Neural progenitor cell (in vitro differentiated cells): ENCODE results near the gene CMTM1. TPM values are rescaled to one million over a fixed set of nuclear protein-coding genes. Genes with fewer than 3 reads are reported as not detected.

Source experiments
- DNase-seq: peaks from one replicate; pipeline ENCODE4 v3.0.0-alpha.2; 2016; ENCODE audit warnings: low spot score
- H2AFZ ChIP-seq: fragments of 200-600 bp; sonication (generic); replicated peaks from 2 replicates; pipeline ENCODE4 v1.6.1; 2016; ENCODE audit warnings: antibody characterized with exemption
- H3F3A ChIP-seq: fragments of 200-600 bp; sonication (generic); 2 replicates; pipeline ENCODE4 v1.6.1; 2016; ENCODE audit warnings: antibody characterized with exemption, low read depth
- H3K27ac ChIP-seq: fragments of 200-600 bp; sonication (generic); 2 replicates; pipeline ENCODE4 v1.5.1; 2016; ENCODE audit warnings: mild to moderate bottlenecking
- H3K27me3 ChIP-seq: fragments of 200-600 bp; sonication (generic); 2 replicates; pipeline ENCODE4 v1.6.1; 2016; ENCODE audit warnings: mild to moderate bottlenecking, moderate library complexity
- H3K36me3 ChIP-seq: fragments of 200-600 bp; sonication (generic); 2 replicates; pipeline ENCODE4 v1.5.1; 2016
- H3K4me1 ChIP-seq: fragments of 200-600 bp; sonication (generic); 2 replicates; pipeline ENCODE4 v1.6.1; 2016; ENCODE audit warnings: mixed run types
- H3K4me2 ChIP-seq: fragments of 200-600 bp; sonication (generic); 2 replicates; pipeline ENCODE4 v1.6.1; 2016
- H3K4me3 ChIP-seq: fragments of 200-600 bp; sonication (generic); 2 replicates; pipeline ENCODE4 v1.5.1; 2016
- H3K79me2 ChIP-seq: fragments of 200-600 bp; sonication (generic); 2 replicates; pipeline ENCODE4 v1.6.1; 2016; ENCODE audit warnings: low read depth
- H3K9ac ChIP-seq: fragments of 200-600 bp; sonication (generic); 2 replicates; pipeline ENCODE4 v1.6.1; 2016
- H3K9me3 ChIP-seq: fragments of 200-600 bp; sonication (generic); 2 replicates; pipeline ENCODE4 v1.5.1; 2016; ENCODE audit warnings: low read depth
- H4K20me1 ChIP-seq: fragments of 200-600 bp; sonication (generic); 2 replicates; pipeline ENCODE4 v1.6.1; 2016; ENCODE audit warnings: low read depth
- H3K27ac Mint-ChIP-seq: 3 replicates; pipeline ENCODE4 v1.8.0; 2021; ENCODE audit warnings: mixed read lengths
- H3K27me3 Mint-ChIP-seq: 2 replicates; pipeline ENCODE4 v1.8.0; 2022; ENCODE audit warnings: low read depth, mild to moderate bottlenecking, inconsistent platforms, moderate library complexity, mixed read lengths; ENCODE audit not compliant: insufficient read depth
- H3K36me3 Mint-ChIP-seq: 3 replicates; pipeline ENCODE4 v1.8.0; 2021; ENCODE audit warnings: mixed read lengths
- H3K4me1 Mint-ChIP-seq: 3 replicates; pipeline ENCODE4 v1.8.0; 2021; ENCODE audit warnings: mixed read lengths
- H3K4me3 Mint-ChIP-seq: 3 replicates; pipeline ENCODE4 v1.8.0; 2021; ENCODE audit warnings: mild to moderate bottlenecking, moderate library complexity, mixed read lengths
- H3K9me3 Mint-ChIP-seq: 3 replicates; pipeline ENCODE4 v1.8.0; 2020; ENCODE audit warnings: mixed read lengths
- CTCF ChIP-seq: fragments of 200-600 bp; sonication (generic); IDR thresholded peaks from 2 replicates; pipeline ENCODE4 v1.5.1; 2017; ENCODE audit warnings: antibody characterized with exemption, mild to moderate bottlenecking
- EZH2 ChIP-seq: fragments of 200-600 bp; sonication (generic); IDR thresholded peaks from 2 replicates; pipeline ENCODE4 v1.6.1; 2017; ENCODE audit warnings: antibody characterized with exemption, mild to moderate bottlenecking, moderate library complexity
- EZH2phosphoT487 ChIP-seq: fragments of 200-600 bp; sonication (generic); IDR thresholded peaks from 2 replicates; pipeline ENCODE4 v1.6.1; 2017; ENCODE audit warnings: antibody characterized with exemption
- total RNA-seq: library from RNA; depleted of rRNA; stranded (reverse); fragments of >200 nt; gene quantifications from 2 replicates; pipeline ENCODE4 v1.2.3, GENCODE V29; 2015; ENCODE audit warnings: low replicate concordance

CMTM1 gene
- total RNA-seq, 1 donor from 2014 or later = not detected

GRCh38 chr16:66614161-66614802 lies 48.0 kb downstream of the CMTM1 start:
- Histone ChIP-seq H3K4me2 (no peak overlapping the region), H3K4me3 (no peak overlapping the region), H3K4me1 (peaks cover 12% of the 10 kb centered on the region), H4K20me1 (peaks cover 16% of the 10 kb centered on the region), H3K79me2 (peaks cover 6% of the 10 kb centered on the region), H3K9ac (no peak overlapping the region), H3K9me3 (no peaks in the 10 kb centered on the region), H3K27ac (peak overlapping the region; percentile 58), H3K36me3 (peaks cover 10% of the 10 kb centered on the region), H2AFZ (no peak overlapping the region), H3F3A (peaks cover 24% of the 10 kb centered on the region), H3K27me3 (no peaks in the 10 kb centered on the region)
- DNase-seq = no peak
- TF ChIP-seq EZH2phosphoT487 (no peak), EZH2 (no peak), CTCF (no peak)
- Mint-ChIP-seq H3K27ac (no peak overlapping the region), H3K36me3 (peaks cover 40% of the 10 kb centered on the region), H3K9me3 (no peaks in the 10 kb centered on the region), H3K4me1 (peaks cover 15% of the 10 kb centered on the region), H3K27me3 (peaks cover 6% of the 10 kb centered on the region), H3K4me3 (no peak overlapping the region)

GRCh38 chr16:66616169-66616568 lies 49.9 kb downstream of the CMTM1 start:
- Histone ChIP-seq H3K79me2 (no peaks in the 10 kb centered on the region), H3K9ac (no peak overlapping the region), H3K4me1 (peaks cover 12% of the 10 kb centered on the region), H3K4me3 (no peak overlapping the region), H3K27me3 (no peaks in the 10 kb centered on the region), H3K36me3 (peaks cover 10% of the 10 kb centered on the region), H4K20me1 (peaks cover 5% of the 10 kb centered on the region), H3K27ac (no peak overlapping the region), H3K9me3 (no peaks in the 10 kb centered on the region), H2AFZ (no peak overlapping the region), H3F3A (peaks cover 24% of the 10 kb centered on the region), H3K4me2 (no peak overlapping the region)
- Mint-ChIP-seq H3K27ac (no peak overlapping the region), H3K9me3 (no peaks in the 10 kb centered on the region), H3K4me3 (no peak overlapping the region), H3K36me3 (peaks cover 33% of the 10 kb centered on the region), H3K4me1 (peaks cover 27% of the 10 kb centered on the region), H3K27me3 (peaks cover 3% of the 10 kb centered on the region)
- no peak for DNase-seq
- no peak for TF ChIP-seq EZH2phosphoT487
- TF ChIP-seq CTCF = no peak
- TF ChIP-seq EZH2 = no peak

- Histone ChIP-seq H3K9ac (no peak overlapping the region), H3K79me2 (no peaks in the 10 kb centered on the region), H3K27me3 (no peaks in the 10 kb centered on the region), H3K4me2 (peak overlapping the region; percentile 18), H3K36me3 (peaks cover 10% of the 10 kb centered on the region), H4K20me1 (peaks cover 5% of the 10 kb centered on the region), H3K9me3 (no peaks in the 10 kb centered on the region), H3K27ac (no peak overlapping the region), H3K4me1 (peaks cover 12% of the 10 kb centered on the region), H3F3A (peaks cover 24% of the 10 kb centered on the region), H2AFZ (no peak overlapping the region), H3K4me3 (no peak overlapping the region)
- no peak overlapping the region for H3K4me3 Mint-ChIP-seq
- peaks cover 30% of the 10 kb centered on the region for H3K36me3 Mint-ChIP-seq
- H3K27ac Mint-ChIP-seq = no peak overlapping the region
- peaks cover 3% of the 10 kb centered on the region for H3K27me3 Mint-ChIP-seq
- peaks cover 27% of the 10 kb centered on the region for H3K4me1 Mint-ChIP-seq
- no peak for DNase-seq
- TF ChIP-seq CTCF (no peak), EZH2phosphoT487 (no peak), EZH2 (no peak)
- H3K9me3 Mint-ChIP-seq = no peaks in the 10 kb centered on the region
Measured at GRCh38 chr16:66616592-66616991, 50.4 kb downstream of the CMTM1 start.
